Activated T-cell treated with anti-CD3 and anti-CD28 coated beads, Interleukin-2, amount 50 U/mL, for 24 hours (primary cell): ENCODE results near the gene YIF1B.

ENCODE experiments used
- DNase-seq: peaks from one replicate; pipeline ENCODE4 v3.0.0-alpha.2; 2020
- H3K27ac Mint-ChIP-seq: 2 replicates; pipeline ENCODE4 v1.8.0; 2020; ENCODE audit warnings: mild to moderate bottlenecking, mixed read lengths
- H3K27me3 Mint-ChIP-seq: 2 replicates; pipeline ENCODE4 v1.8.0; 2020; ENCODE audit warnings: mixed read lengths
- H3K36me3 Mint-ChIP-seq: 2 replicates; pipeline ENCODE4 v1.8.0; 2020; ENCODE audit warnings: low read depth, mixed read lengths
- H3K4me1 Mint-ChIP-seq: 2 replicates; pipeline ENCODE4 v1.8.0; 2020; ENCODE audit warnings: low read depth, mixed read lengths
- H3K4me3 Mint-ChIP-seq: 2 replicates; pipeline ENCODE4 v1.8.0; 2020; ENCODE audit warnings: mild to moderate bottlenecking, moderate library complexity, mixed read lengths
- H3K9me3 Mint-ChIP-seq: 2 replicates; pipeline ENCODE4 v1.8.0; 2020; ENCODE audit warnings: mixed read lengths

Gene YIF1B

DNA sequence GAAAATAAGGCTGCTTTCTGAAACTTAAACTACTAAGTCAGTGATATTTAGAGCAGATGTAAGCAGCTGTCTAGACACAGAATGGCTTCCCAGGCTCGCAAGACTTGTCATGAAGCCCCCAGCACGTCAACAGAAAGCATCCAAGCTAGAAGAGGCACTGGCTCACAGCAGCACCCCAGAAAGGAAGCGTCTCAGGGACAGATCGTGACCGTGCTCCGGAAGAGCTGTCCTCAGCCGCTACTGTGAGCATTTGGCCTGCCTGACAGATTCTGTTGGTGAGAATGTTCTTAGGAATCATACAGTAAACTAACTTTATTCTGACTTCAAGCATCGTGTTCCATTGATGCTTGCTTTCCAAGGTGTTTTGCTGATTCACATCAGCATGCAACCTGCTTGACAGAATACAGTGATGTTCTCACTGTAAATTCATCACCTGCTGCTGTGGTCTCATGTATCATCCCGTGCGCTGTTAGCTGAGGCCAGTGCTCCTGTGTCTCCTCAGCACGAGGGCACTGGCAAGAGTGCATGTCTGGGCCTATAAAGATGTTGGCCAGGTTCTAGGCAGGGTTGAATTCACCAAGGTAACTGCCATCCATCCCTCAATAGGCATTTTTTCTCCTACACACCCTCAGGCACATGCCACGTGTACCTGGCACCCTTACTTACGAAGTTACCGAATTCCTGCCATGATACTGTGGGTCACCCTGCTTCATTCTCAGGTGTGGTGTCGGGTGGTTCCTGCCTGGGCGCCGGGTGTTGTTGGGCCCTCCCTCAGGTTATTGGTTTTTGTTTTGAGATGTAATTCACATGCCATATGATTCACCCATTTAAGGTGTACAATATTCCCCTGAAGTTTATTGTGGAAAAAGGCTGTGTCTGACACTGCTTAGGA, 35.5 kb downstream of the YIF1B start:
- Mint-ChIP-seq H3K27ac (peak overlapping the region; percentile 50), H3K27me3 (no peaks in the 10 kb centered on the region), H3K4me3 (no peak overlapping the region), H3K9me3 (no peaks in the 10 kb centered on the region), H3K36me3 (peaks cover 3% of the 10 kb centered on the region), H3K4me1 (peaks cover 8% of the 10 kb centered on the region)
- no peak for DNase-seq

DNA sequence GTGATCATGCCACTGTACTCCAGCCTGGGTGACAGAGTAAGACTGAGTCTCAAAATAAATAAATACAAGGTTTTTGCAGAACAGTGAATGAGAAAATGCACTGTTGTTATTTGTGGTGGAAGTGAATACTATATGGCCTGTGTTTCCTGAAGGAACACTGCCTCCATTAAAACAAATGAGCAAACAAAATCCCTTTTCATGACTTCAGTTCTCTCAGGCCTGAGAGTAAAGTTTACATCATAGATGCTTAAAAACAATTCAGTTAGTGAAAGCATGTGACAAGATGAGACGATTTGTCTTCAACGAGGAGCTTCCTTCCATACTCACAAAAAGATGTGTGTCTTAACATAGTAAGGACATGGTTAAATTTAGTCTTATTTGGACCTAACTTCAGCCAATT, 37.0 kb downstream of the YIF1B start:
- Mint-ChIP-seq H3K27ac (no peak overlapping the region), H3K9me3 (no peaks in the 10 kb centered on the region), H3K36me3 (no peaks in the 10 kb centered on the region), H3K27me3 (no peaks in the 10 kb centered on the region), H3K4me1 (peaks cover 8% of the 10 kb centered on the region), H3K4me3 (no peak overlapping the region)
- no peak for DNase-seq

DNA sequence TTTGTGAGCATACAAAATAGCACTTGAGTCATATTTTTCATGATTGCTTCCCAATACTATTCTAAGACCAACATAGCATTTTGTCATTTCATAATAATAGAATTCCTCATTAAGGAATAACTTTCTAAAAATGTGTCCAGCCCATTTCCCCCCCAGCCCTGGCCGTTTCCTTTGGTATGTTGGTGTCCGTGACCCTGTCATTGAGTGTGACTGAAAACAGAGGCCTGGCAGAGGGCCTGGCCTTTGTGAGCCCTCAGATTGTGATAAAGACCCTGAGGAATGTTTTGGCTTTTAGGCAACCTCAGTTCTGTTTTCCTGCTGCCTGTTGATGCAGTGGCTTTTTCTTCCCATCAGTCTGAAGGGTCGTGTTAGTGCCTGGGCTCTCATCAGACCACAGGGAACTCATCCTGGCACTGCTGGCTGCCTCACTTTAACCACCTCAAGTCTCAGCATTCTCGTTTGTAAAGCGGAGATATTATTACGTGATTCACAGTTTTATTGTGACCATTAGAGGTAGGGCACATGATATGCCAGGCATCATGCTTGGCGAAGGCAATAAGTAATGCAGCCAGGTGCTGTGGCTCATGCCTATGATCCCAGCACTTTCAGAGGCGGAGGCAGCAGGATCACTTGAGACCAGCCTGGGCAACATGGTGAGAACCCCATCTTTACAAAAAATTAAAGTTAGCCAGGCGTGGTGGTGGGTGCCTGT, 37.6 kb downstream of the YIF1B start:
- no peak for DNase-seq
- Mint-ChIP-seq H3K27ac (peak overlapping the region; percentile 40), H3K4me3 (no peak overlapping the region), H3K27me3 (no peaks in the 10 kb centered on the region), H3K36me3 (no peaks in the 10 kb centered on the region), H3K9me3 (no peaks in the 10 kb centered on the region), H3K4me1 (peaks cover 8% of the 10 kb centered on the region)

DNA sequence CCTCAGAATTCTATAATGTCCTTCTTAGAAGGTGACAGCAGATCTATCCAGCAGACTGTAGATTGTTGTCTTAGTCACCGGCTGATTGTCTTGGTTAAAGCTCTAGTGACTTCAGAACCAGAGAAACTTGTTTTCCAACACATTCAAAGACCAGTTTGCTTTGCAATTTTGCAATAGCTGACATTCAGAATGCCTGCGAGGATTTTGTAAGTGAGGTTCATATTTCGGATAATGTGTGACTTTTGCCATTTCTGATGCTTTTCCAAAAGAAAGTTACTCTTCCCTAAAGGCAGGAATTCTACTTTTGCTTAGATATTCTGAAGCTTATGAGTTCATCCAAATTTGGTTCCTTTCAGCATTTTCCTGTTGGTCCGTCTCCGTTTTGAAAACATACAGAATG, 38.2 kb downstream of the YIF1B start:
- no peak for DNase-seq
- Mint-ChIP-seq H3K4me1 (peaks cover 8% of the 10 kb centered on the region), H3K9me3 (no peaks in the 10 kb centered on the region), H3K27ac (no peak overlapping the region), H3K36me3 (no peaks in the 10 kb centered on the region), H3K27me3 (no peaks in the 10 kb centered on the region), H3K4me3 (no peak overlapping the region)

DNA sequence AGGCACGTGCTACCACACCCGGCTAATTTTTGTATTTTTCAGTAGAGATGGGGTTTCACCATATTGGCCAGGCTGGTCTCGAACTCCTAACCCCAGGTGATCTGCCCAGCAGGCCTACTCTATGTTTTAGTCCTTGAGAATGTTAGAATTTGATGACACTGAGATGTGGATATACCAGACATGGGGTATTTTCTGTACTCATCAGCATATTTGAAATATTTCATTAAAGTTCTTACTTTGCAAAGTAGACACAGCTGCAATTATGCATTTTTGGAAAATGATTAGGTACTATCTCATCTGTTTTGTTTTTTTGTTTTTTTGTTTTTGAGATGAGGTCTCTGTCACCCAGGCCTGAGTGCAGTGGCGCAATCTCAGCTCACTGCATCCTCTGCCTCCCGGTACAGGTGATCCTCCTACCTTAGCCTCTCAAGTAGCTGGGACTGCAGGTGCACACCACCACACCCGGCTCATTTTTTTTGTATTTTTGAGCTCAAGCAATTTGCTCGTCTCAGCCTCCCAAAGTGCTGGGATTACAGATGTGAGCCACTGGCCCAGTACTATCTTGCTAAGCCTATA, 38.7 kb downstream of the YIF1B start:
- Mint-ChIP-seq H3K27me3 (no peaks in the 10 kb centered on the region), H3K4me1 (peaks cover 5% of the 10 kb centered on the region), H3K9me3 (no peaks in the 10 kb centered on the region), H3K4me3 (no peak overlapping the region), H3K27ac (no peak overlapping the region), H3K36me3 (no peaks in the 10 kb centered on the region)
- no peak for DNase-seq

DNA sequence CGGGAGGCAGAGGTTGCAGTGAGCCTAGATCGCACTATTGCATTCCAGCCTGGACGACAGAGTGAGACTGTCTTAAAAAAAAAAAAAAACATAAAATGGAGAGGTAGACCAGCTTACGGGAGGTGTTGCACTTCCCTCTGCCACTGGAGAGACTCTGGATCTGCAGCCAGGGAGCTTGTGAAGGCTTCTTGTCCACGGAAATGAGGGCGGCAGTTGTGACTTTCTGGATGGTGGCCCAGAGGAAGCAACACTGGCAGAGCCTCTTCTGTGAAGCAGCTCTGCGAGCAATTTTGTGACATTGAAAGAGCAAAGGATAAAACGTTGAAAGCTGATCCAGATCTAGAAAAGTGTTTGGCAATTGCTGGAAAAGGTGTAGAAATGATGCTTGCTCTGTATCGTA, 41.0 kb downstream of the YIF1B start:
- Mint-ChIP-seq H3K36me3 (no peaks in the 10 kb centered on the region), H3K27ac (no peak overlapping the region), H3K4me3 (no peak overlapping the region), H3K27me3 (no peaks in the 10 kb centered on the region), H3K9me3 (no peaks in the 10 kb centered on the region), H3K4me1 (peaks cover 10% of the 10 kb centered on the region)
- DNase-seq = no peak

DNA sequence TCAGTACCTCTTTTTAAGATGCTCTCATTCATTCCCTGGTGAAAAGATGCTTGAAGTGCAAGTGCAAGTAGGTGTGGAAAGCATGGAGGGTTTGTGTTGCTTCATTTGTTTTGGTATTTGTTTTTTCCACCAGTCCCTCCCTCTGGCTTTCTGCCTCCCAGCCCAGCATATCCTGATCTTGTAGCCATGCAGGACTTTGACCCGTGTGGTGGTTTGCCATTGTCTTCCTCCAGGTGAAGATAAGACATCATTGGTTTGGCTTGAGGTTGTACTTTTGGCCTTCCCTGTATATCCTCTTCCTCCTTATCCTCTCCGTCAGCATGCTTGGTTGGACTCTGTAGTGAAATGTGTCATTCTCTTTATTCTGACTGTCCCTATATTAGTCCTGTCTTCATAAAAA, 42.2 kb downstream of the YIF1B start:
- Mint-ChIP-seq H3K9me3 (no peaks in the 10 kb centered on the region), H3K4me1 (peaks cover 10% of the 10 kb centered on the region), H3K4me3 (no peak overlapping the region), H3K27me3 (no peaks in the 10 kb centered on the region), H3K27ac (no peak overlapping the region), H3K36me3 (no peaks in the 10 kb centered on the region)
- no peak for DNase-seq

DNA sequence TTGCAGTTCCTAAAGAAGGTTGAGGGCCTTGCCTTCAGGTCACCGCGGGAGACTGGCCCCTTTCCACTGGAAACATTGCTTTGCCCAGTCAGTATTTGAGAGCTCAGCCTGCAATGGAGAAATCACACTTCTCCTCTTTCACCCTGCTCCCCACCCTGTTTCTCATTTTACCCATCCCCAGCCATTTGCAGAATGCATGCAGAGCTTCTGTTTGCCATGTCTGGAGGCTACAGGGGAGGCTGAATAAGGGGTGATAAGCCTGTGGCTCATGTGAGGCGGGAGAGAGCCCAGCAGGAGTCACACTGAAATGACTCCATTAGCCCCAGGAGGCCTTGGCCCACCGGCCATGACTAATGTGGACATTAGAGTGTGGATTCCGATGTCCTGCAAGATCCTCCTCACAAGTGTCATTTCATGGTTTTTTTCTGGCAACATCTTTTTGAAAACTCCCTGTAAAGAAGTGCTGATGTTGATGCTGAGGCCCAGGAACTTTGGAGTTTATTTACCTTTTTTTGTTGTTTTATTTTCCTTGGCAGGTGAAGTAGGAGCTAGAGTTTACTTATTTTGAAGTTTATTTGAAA, 45.1 kb downstream of the YIF1B start:
- H3K4me1 Mint-ChIP-seq = peaks cover 24% of the 10 kb centered on the region
- H3K36me3 Mint-ChIP-seq = no peaks in the 10 kb centered on the region
- DNase-seq = no peak
- no peaks in the 10 kb centered on the region for H3K9me3 Mint-ChIP-seq
- no peak overlapping the region for H3K4me3 Mint-ChIP-seq
- no peaks in the 10 kb centered on the region for H3K27me3 Mint-ChIP-seq
- peak overlapping the region; percentile 55 for H3K27ac Mint-ChIP-seq

DNA sequence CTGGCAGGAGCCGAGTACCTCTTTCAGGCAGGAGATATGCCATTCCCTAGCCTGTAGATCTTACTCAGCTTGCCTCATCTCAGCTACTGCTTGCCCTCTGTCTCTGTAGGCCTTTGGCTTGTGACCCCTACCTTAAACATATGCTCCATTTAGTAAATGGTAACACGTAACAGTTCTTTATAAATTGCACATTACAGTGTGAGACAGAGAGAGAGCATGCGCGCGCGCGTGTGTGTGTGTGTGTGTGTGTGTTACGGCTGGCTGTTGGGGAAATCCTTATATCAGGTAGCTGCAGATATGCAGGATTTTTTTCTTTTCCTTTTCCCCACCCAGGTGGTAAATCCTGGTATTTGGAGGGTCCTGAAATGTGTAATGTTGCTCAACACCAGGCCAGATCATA, 47.2 kb downstream of the YIF1B start:
- H3K27ac Mint-ChIP-seq = no peak overlapping the region
- H3K9me3 Mint-ChIP-seq = no peaks in the 10 kb centered on the region
- peaks cover 1% of the 10 kb centered on the region for H3K36me3 Mint-ChIP-seq
- no peaks in the 10 kb centered on the region for H3K27me3 Mint-ChIP-seq
- peaks cover 38% of the 10 kb centered on the region for H3K4me1 Mint-ChIP-seq
- no peak overlapping the region for H3K4me3 Mint-ChIP-seq
- DNase-seq = no peak

DNA sequence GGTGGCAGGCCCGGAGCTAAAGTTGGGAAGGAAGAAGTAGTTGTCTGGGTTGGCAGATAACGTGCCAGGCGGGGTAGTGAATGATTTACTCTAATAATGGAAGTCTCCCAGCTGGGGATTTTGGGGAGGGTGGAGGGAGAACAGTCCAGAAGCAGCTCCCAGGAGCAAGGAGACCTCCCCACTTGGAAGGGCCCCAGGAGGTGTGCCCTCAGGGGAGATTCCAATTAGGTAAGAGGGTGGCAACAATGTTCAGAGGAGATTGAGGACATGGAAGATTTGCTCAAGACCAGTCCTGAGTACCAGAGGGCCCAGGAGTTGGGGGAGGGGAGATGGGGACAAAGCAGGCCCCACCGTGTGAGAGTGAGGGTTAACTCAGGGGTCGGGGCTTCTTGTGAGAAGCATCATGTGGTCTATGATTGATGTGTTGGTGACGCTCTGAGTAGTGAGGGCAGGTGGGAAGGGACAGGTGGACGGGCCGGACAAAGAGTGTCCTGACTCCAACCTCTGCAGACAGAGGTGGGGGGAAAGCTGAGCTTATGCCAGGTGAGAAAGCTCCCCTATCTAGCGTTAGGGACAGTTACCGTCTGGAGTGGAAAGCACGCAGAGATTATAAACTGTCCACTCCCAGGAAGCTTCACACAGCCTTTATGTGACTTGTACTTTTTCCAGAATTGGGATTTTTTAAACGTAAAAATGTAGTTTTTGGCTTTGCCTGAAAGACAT, 47.8 kb downstream of the YIF1B start:
- no peak overlapping the region for H3K4me3 Mint-ChIP-seq

DNA sequence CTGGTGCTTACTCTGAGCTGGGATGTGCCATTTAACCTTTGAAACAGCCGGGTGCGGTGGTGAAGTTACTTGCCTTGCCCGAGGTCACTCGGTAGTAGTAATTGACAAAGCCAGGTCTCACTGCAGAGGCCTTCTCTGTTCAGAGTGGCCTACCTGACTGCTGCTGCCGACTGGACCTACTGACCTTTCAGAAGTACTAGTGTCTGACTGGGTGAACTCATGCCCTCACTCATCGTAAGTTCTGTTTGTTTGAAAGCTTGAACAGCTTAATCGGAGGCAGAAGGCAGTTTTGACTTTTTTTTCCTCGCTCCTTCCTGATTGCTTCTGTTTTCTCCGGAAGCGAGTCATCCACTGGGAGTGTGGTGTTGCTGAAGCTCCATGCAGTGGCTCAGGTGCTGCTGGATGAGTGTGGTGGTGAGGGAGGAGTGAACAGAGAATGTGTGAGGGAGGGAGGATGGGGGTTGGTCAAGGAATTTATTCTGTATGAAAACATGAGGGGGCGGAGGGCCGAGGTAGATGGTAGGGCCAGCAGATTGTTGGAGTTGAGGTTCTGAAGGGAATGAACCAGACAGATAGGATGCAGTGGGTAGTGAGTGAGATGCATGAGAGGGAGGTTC, 48.7 kb downstream of the YIF1B start:
- Mint-ChIP-seq H3K9me3 (no peaks in the 10 kb centered on the region), H3K27me3 (no peaks in the 10 kb centered on the region), H3K36me3 (peaks cover 1% of the 10 kb centered on the region), H3K4me3 (no peak overlapping the region), H3K27ac (no peak overlapping the region), H3K4me1 (peaks cover 46% of the 10 kb centered on the region)
- DNase-seq = no peak

More for the DNA sequence above, 47.8 kb downstream of the YIF1B start:
- Mint-ChIP-seq H3K27ac (peak overlapping the region; percentile 41), H3K9me3 (no peaks in the 10 kb centered on the region), H3K36me3 (peaks cover 1% of the 10 kb centered on the region), H3K4me1 (peaks cover 43% of the 10 kb centered on the region), H3K27me3 (no peaks in the 10 kb centered on the region)
- DNase-seq = no peak

DNA sequence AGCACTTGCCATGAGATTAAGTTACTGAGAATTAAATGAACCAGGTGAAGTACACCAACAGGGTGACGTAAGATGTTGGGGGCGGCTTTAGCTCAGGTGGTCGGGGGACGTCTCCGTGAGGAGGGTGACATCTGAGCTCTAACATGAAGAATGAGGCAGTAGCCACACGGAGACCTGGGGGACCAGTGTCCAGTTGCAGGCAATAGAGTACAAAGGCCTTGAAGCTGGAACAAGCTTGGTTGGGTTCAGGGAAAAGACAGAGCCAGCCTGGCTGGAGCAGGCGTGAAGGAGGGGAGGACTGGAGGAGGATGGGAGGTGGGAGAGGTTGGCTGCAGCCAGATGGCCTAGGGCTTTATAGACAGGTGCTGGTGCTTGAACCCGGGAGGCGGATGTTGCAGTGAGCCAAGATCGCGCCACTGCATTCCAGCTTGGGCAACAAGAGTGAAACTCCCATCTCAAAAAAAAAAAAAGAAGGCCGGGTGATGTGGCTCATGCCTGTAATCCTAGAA, 49.8 kb downstream of the YIF1B start:
- Mint-ChIP-seq H3K27ac (peak overlapping the region; percentile 53), H3K27me3 (no peaks in the 10 kb centered on the region), H3K4me3 (peak overlapping the region; percentile 74), H3K9me3 (no peaks in the 10 kb centered on the region), H3K36me3 (peaks cover 1% of the 10 kb centered on the region), H3K4me1 (peaks cover 46% of the 10 kb centered on the region)
- DNase-seq = no peak

DNA sequence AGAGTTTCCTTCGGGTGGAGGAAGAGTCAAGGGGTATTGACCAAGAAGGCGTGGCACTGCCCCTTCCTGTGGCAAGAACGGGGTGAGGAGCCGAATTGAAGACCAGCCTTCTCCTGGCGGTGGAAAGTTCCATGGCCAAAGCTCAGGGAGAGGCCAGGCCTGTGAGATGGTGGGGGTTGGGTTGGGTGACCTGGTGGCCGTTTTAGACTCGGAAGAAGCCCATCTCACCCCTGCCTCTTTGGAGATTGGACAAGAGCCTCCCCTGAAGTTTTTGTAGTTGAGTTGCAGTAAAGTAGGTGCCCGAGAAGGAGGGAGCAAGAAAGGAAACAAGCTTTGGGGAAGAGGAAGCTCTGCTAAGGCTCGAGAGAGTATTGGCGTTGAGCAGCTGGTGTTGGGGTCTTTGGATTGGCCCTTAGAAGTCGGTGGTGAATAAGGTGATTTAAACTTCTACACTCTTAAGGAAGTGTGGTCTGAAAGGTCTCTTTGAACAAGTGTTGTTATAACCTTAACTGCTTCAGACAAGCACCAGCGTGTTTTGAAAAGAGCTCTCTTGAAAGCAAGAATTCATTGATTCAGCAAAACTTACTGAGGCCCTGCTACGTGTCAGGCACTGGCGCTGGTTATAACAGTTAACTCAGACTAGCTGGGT, 50.4 kb downstream of the YIF1B start:
- H3K4me3 Mint-ChIP-seq = peak overlapping the region; percentile 74
- H3K27me3 Mint-ChIP-seq = no peaks in the 10 kb centered on the region
- peak overlapping the region; percentile 53 for H3K27ac Mint-ChIP-seq
- no peak for DNase-seq
- peaks cover 41% of the 10 kb centered on the region for H3K4me1 Mint-ChIP-seq
- H3K9me3 Mint-ChIP-seq = no peaks in the 10 kb centered on the region
- H3K36me3 Mint-ChIP-seq = peaks cover 1% of the 10 kb centered on the region
